Stimulated activated CD4-positive, alpha-beta T cell treated with anti-CD3 and anti-CD28 coated beads, Interleukin-15, amount 100 ng/mL, for 24 hours (primary cell): ENCODE data around the gene ATOX1.
"Not testable (repeated sequence)": the region's sequence is repeated elsewhere in the genome, so short reads cannot be mapped to it uniquely, and the experiment has no call there.

ENCODE experiments used
- DNase-seq: peaks from one replicate; pipeline ENCODE4 v3.0.0-alpha.2; 2020

The ATOX1 gene

GRCh38 chr5:151729597-151729996 lies 28.8 kb downstream of the ATOX1 start:
- DNase-seq, result not testable (repeated sequence)

GRCh38 chr5:151724360-151724759 lies 34.1 kb downstream of the ATOX1 start:
- DNase-seq, result no peak

GRCh38 chr5:151722546-151722945 lies 35.9 kb downstream of the ATOX1 start:
- DNase-seq, result no peak

- no peak for DNase-seq
These were observed 36.5 kb downstream of the ATOX1 start for GRCh38 chr5:151721812-151722391.

GRCh38 chr5:151721087-151721646 lies 37.3 kb downstream of the ATOX1 start:
- peak; percentile 9 for DNase-seq

- DNase-seq, result no peak
These were observed 38.2 kb downstream of the ATOX1 start for GRCh38 chr5:151720215-151720614.

- DNase-seq, result peak; percentile 45
These were observed 39.0 kb downstream of the ATOX1 start for GRCh38 chr5:151719228-151720000.

- no peak for DNase-seq
These were observed 39.8 kb downstream of the ATOX1 start for GRCh38 chr5:151718646-151719045.

GRCh38 chr5:151718153-151718552 lies 40.3 kb downstream of the ATOX1 start:
- DNase-seq, result no peak

- no peak for DNase-seq
These were observed 41.0 kb downstream of the ATOX1 start for GRCh38 chr5:151717416-151717815.

- no peak for DNase-seq
These were observed 49.2 kb downstream of the ATOX1 start for GRCh38 chr5:151709109-151709735.

GRCh38 chr5:151708126-151708525 lies 50.3 kb downstream of the ATOX1 start:
- DNase-seq, result no peak

GRCh38 chr5:151707567-151707966 lies 50.9 kb downstream of the ATOX1 start:
- DNase-seq, result no peak

- DNase-seq, result no peak
These were observed 51.5 kb downstream of the ATOX1 start for GRCh38 chr5:151706906-151707305.

GRCh38 chr5:151703780-151704179 lies 54.7 kb downstream of the ATOX1 start:
- no peak for DNase-seq

GRCh38 chr5:151703227-151703626 lies 55.2 kb downstream of the ATOX1 start:
- no peak for DNase-seq

GRCh38 chr5:151700820-151701219 lies 57.6 kb downstream of the ATOX1 start:
- no peak for DNase-seq

GRCh38 chr5:151700296-151700695 lies 58.1 kb downstream of the ATOX1 start:
- DNase-seq, result no peak

GRCh38 chr5:151699071-151699901 lies 59.1 kb downstream of the ATOX1 start:
- no peak for DNase-seq

GRCh38 chr5:151698081-151698480 lies 60.4 kb downstream of the ATOX1 start:
- DNase-seq, result not testable (repeated sequence)

- DNase-seq, result no peak
These were observed 61.0 kb downstream of the ATOX1 start for GRCh38 chr5:151697452-151697851.

GRCh38 chr5:151696470-151697061 lies 61.9 kb downstream of the ATOX1 start:
- peak; percentile 7 for DNase-seq

GRCh38 chr5:151695464-151695863 lies 63.0 kb downstream of the ATOX1 start:
- no peak for DNase-seq
